Measurements from ENCODE around the gene ZNF750. TPM values are rescaled to one million over a fixed set of nuclear protein-coding genes. Genes with fewer than 3 reads are reported as not detected.

The ZNF750 gene
- total RNA-seq, 1 experiment from 2014 or later: not detected

DNA sequence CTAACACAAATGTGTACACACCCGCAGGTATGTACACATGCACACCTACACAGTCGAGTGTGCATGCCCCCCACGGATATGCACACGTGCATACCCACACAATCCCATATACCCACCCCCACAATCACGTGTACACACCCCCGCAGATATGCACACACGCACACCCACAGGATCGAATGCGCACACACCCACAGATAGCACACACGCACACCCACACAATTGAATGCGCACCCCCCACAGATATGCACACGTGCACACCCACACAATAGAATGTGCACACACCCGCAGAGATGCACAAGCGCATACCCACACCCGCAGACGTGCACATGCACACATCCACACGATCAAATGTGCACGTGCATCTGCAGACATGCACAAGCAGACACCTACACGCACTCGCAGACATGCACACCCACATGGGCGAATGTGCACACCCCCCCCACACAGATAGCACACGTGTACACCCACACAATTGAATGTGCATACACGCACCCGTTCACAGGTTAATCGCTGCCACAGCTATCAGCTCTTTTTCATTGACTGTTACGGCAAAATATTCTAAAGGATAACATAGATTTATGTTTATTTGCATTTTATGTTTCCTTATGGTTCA, 10.8 kb downstream of the ZNF750 start:
- ChIA-PET CTCF (no interaction called here), POLR2A (no interaction called here)
- no peaks in the 10 kb centered on the region for H3K4me1 ChIP-seq (ENCODE audit: control insufficient read depth, insufficient read depth, low read length)
- no peaks in the 10 kb centered on the region for H3K36me3 ChIP-seq (ENCODE audit: control insufficient read depth, insufficient read depth, low read length)
- DNase-seq (ENCODE audit: low read depth, low spot score) (no peak), ATAC-seq (no peak)
- no peak overlapping the region for H3K27ac ChIP-seq (ENCODE audit: low read length)
- H3K9me3 ChIP-seq (ENCODE audit: control insufficient read depth, insufficient read depth, low read depth, low read length): no peaks in the 10 kb centered on the region
- no TSS peak for BruUV-seq (replicated peaks)
- in situ Hi-C loops (cut with HindIII; ENCODE audit: low pct_unique_long_range_greater_than_20kb, low sequenced_read_pairs) (no loop called here), intact Hi-C loops (cut with micrococcal nuclease; ENCODE audit: unreplicated experiment) (no loop called here)
- H3K27me3 ChIP-seq (ENCODE audit: control insufficient read depth, insufficient read depth, low read length): no peaks in the 10 kb centered on the region
- TF ChIP-seq, protein P1, sequence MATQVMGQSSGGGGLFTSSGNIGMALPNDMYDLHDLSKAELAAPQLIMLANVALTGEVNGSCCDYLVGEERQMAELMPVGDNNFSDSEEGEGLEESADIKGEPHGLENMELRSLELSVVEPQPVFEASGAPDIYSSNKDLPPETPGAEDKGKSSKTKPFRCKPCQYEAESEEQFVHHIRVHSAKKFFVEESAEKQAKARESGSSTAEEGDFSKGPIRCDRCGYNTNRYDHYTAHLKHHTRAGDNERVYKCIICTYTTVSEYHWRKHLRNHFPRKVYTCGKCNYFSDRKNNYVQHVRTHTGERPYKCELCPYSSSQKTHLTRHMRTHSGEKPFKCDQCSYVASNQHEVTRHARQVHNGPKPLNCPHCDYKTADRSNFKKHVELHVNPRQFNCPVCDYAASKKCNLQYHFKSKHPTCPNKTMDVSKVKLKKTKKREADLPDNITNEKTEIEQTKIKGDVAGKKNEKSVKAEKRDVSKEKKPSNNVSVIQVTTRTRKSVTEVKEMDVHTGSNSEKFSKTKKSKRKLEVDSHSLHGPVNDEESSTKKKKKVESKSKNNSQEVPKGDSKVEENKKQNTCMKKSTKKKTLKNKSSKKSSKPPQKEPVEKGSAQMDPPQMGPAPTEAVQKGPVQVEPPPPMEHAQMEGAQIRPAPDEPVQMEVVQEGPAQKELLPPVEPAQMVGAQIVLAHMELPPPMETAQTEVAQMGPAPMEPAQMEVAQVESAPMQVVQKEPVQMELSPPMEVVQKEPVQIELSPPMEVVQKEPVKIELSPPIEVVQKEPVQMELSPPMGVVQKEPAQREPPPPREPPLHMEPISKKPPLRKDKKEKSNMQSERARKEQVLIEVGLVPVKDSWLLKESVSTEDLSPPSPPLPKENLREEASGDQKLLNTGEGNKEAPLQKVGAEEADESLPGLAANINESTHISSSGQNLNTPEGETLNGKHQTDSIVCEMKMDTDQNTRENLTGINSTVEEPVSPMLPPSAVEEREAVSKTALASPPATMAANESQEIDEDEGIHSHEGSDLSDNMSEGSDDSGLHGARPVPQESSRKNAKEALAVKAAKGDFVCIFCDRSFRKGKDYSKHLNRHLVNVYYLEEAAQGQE (IDR thresholded peaks at IDR 0.05; ENCODE audit: insufficient read depth in 1 of 2, low read depth in 2 of 2, low read length in 1 of 2): no peak
- TF ChIP-seq TCF7L2 (IDR thresholded peaks at IDR 0.05; ENCODE audit: low read depth, low read length) (no peak), POLR2AphosphoS5 (IDR thresholded peaks at IDR 0.05; ENCODE audit: low read depth, low read length) (no peak), SIN3A (IDR thresholded peaks at IDR 0.05; ENCODE audit: borderline replicate concordance, insufficient read depth, low read depth, low read length) (no peak)
- TF ChIP-seq, protein P2, sequence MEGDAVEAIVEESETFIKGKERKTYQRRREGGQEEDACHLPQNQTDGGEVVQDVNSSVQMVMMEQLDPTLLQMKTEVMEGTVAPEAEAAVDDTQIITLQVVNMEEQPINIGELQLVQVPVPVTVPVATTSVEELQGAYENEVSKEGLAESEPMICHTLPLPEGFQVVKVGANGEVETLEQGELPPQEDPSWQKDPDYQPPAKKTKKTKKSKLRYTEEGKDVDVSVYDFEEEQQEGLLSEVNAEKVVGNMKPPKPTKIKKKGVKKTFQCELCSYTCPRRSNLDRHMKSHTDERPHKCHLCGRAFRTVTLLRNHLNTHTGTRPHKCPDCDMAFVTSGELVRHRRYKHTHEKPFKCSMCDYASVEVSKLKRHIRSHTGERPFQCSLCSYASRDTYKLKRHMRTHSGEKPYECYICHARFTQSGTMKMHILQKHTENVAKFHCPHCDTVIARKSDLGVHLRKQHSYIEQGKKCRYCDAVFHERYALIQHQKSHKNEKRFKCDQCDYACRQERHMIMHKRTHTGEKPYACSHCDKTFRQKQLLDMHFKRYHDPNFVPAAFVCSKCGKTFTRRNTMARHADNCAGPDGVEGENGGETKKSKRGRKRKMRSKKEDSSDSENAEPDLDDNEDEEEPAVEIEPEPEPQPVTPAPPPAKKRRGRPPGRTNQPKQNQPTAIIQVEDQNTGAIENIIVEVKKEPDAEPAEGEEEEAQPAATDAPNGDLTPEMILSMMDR (IDR thresholded peaks at IDR 0.05): no peak
- H3K4me3 ChIP-seq (ENCODE audit: low read depth in 2 of 2, low read length in 2 of 2): no peak overlapping the region

DNA sequence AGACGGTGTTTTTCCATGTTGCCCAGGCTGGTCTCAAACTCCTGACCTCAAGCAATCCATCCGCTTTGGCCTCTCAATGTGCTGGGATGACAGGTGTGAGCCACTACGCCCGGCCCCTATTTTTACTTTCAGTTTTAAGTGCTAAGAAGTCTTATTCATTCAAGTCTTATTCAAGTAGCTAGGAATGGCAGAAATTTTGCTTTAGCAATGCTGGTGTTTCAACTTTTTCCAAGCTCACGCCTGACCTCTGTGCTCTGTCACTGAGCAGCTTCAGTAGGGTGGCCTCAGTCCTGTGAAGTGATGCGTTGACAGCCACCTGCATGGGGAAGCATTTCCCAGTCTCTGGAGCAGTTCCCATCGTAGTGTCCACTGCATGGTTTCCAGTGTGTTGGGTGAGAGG, 12.9 kb downstream of the ZNF750 start:
- in situ Hi-C loops (cut with HindIII; ENCODE audit: low pct_unique_long_range_greater_than_20kb, low sequenced_read_pairs) (no loop called here), intact Hi-C loops (cut with micrococcal nuclease; ENCODE audit: unreplicated experiment) (no loop called here)
- TF ChIP-seq POLR2AphosphoS5 (IDR thresholded peaks at IDR 0.05; ENCODE audit: low read depth, low read length) (no peak), TCF7L2 (IDR thresholded peaks at IDR 0.05; ENCODE audit: low read depth, low read length) (no peak), SIN3A (IDR thresholded peaks at IDR 0.05; ENCODE audit: borderline replicate concordance, insufficient read depth, low read depth, low read length) (no peak)
- TF ChIP-seq, protein P2 (IDR thresholded peaks at IDR 0.05): no peak
- TF ChIP-seq, protein P1 (IDR thresholded peaks at IDR 0.05; ENCODE audit: insufficient read depth in 1 of 2, low read depth in 2 of 2, low read length in 1 of 2): no peak
- H3K9me3 ChIP-seq (ENCODE audit: control insufficient read depth, insufficient read depth, low read depth, low read length): no peaks in the 10 kb centered on the region
- ChIA-PET CTCF (no interaction called here), POLR2A (no interaction called here)
- ATAC-seq (no peak), DNase-seq (ENCODE audit: low read depth, low spot score) (no peak)
- BruUV-seq (replicated peaks): no TSS peak
- no peak overlapping the region for H3K4me3 ChIP-seq (ENCODE audit: low read depth in 2 of 2, low read length in 2 of 2)
- no peak overlapping the region for H3K27ac ChIP-seq (ENCODE audit: low read length)
- H3K36me3 ChIP-seq (ENCODE audit: control insufficient read depth, insufficient read depth, low read length): no peaks in the 10 kb centered on the region
- H3K4me1 ChIP-seq (ENCODE audit: control insufficient read depth, insufficient read depth, low read length): no peaks in the 10 kb centered on the region
- H3K27me3 ChIP-seq (ENCODE audit: control insufficient read depth, insufficient read depth, low read length): no peaks in the 10 kb centered on the region

Measured in Panc1 (cell line).